Esophagus muscularis mucosa (tissue), 3 donors: ENCODE results near the gene GGT5.

Experiments
- CTCF ChIP-seq, 3 experiments: fragments of 200-600 bp in 2 of 3; fragments of 450-650 bp in 1 of 3; sonication (generic) in 2 of 3; IDR thresholded peaks; one replicate each; pipeline ENCODE4 v1.5.1; 2017 to 2019; ENCODE audit warnings: antibody characterized with exemption in 3 of 3, mild to moderate bottlenecking in 2 of 3, moderate library complexity in 1 of 3
- EP300 ChIP-seq: sonication (generic); formaldehyde crosslinking; IDR thresholded peaks from one replicate; pipeline ENCODE4 v1.6.1; 2017; ENCODE audit warnings: antibody characterized with exemption

DNA sequence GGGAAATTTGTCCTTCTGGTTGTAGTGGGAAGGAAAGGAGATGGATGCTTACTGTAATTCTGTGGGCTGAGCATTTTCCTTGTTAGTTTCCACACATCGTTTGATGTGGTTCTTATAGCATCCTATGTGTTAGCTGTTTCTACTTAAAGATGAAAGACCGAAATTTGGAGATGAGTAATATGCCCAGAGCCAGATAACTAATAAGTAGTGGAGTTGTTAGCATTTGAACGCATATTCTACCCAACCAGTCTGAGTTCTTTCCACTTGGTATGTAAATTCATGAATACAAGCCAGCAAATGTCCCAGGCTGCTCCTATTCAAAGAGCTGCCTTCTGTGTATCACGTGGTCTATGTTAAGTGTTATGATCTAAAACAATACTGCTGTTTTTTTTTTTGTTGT, 40.4 kb upstream of the GGT5 start:
- TF ChIP-seq CTCF (IDR thresholded peaks at IDR 0.05) = no peak
- TF ChIP-seq EP300 = no peak
